HL-60 (cell line): ENCODE data around the gene AIG1.

ENCODE experiments used
- DNase-seq, 2 experiments: peaks; one replicate each; pipeline ENCODE4 v3.0.0-alpha.2; 2010 to 2020; ENCODE audit warnings: low read depth in 1 of 2, low spot score in 1 of 2
- H3K27ac ChIP-seq: fragments of 250-450 bp; sonication (Bioruptor Pico); replicated peaks from 2 replicates; pipeline ENCODE4 v1.5.1; 2020; ENCODE audit warnings: mild to moderate bottlenecking, moderate library complexity
- H3K27me3 ChIP-seq: fragments of 250-450 bp; sonication (Bioruptor Pico); 2 replicates; pipeline ENCODE4 v1.5.1; 2021; ENCODE audit warnings: mild to moderate bottlenecking, moderate library complexity; ENCODE audit not compliant: insufficient read depth, poor library complexity, severe bottlenecking
- H3K4me3 ChIP-seq: replicated peaks from 2 replicates; pipeline ENCODE4 v1.5.1; 2011; ENCODE audit warnings: mild to moderate bottlenecking, control low read depth, low read length; ENCODE audit not compliant: insufficient read depth
- CTCF ChIP-seq: IDR thresholded peaks from one replicate; pipeline ENCODE4 v1.5.1; 2011; ENCODE audit warnings: low read length, control low read depth, inconsistent platforms; ENCODE audit not compliant: insufficient read depth
- GABPA ChIP-seq: IDR thresholded peaks from 2 replicates; pipeline ENCODE4 v1.6.1; 2012; ENCODE audit warnings: low read depth
- POLR2AphosphoS5 ChIP-seq: IDR thresholded peaks from 2 replicates; pipeline ENCODE4 v1.6.1; 2012; ENCODE audit warnings: low read depth
- SPI1 ChIP-seq: IDR thresholded peaks from 2 replicates; pipeline ENCODE4 v1.6.1; 2012; ENCODE audit warnings: low read depth, mild to moderate bottlenecking, borderline replicate concordance
- TF ChIP-seq, protein P1 (sequence below): IDR thresholded peaks from 2 replicates; pipeline ENCODE4 v1.6.1; 2012; ENCODE audit warnings: low read depth; ENCODE audit not compliant: insufficient replicate concordance

AIG1 gene

DNA sequence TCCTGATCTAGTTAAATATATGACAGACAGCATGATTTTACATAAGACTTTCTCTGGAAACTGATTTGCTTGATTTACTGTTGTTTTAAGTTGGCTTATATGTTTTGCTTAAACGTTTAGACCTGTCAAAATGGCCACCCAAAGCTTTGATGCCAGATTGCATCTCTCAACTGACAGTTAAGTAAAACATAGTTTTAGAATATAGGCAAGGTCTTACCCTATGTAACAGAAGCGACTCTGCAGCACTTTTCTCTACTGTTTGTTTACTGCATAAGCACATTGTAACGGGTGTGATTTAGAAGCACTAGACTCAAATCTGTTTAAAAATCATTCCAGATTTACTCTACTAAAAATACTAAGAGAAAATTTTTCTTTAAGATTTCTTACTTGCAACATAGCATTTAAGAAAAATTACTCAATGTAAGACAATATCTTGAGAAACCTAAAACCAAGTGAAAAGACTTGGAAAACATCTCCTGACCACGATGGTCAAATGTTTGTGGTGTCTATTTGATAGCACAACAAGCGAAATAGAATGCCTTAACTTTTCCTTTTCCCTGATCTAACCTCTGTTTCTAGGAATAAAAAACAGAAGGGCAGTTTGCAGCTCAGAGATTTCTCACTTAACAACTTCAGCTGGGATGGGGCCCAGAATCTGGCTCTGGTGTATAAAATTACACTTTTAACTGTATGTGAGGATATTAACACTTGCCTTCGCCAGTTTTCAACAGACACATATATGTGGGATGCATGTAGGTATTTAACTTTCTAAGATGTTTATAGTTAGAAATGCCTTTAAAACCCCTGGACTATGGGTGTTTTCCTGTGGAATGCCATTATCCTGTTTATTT lies 47.4 kb downstream of the AIG1 start:
- Histone ChIP-seq H3K27ac (no peak overlapping the region), H3K27me3 (no peaks in the 10 kb centered on the region), H3K4me3 (no peak overlapping the region)
- no peak for DNase-seq
- TF ChIP-seq GABPA (no peak), CTCF (no peak), POLR2AphosphoS5 (no peak), SPI1 (no peak)
- TF ChIP-seq, protein P1, sequence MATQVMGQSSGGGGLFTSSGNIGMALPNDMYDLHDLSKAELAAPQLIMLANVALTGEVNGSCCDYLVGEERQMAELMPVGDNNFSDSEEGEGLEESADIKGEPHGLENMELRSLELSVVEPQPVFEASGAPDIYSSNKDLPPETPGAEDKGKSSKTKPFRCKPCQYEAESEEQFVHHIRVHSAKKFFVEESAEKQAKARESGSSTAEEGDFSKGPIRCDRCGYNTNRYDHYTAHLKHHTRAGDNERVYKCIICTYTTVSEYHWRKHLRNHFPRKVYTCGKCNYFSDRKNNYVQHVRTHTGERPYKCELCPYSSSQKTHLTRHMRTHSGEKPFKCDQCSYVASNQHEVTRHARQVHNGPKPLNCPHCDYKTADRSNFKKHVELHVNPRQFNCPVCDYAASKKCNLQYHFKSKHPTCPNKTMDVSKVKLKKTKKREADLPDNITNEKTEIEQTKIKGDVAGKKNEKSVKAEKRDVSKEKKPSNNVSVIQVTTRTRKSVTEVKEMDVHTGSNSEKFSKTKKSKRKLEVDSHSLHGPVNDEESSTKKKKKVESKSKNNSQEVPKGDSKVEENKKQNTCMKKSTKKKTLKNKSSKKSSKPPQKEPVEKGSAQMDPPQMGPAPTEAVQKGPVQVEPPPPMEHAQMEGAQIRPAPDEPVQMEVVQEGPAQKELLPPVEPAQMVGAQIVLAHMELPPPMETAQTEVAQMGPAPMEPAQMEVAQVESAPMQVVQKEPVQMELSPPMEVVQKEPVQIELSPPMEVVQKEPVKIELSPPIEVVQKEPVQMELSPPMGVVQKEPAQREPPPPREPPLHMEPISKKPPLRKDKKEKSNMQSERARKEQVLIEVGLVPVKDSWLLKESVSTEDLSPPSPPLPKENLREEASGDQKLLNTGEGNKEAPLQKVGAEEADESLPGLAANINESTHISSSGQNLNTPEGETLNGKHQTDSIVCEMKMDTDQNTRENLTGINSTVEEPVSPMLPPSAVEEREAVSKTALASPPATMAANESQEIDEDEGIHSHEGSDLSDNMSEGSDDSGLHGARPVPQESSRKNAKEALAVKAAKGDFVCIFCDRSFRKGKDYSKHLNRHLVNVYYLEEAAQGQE = no peak

GRCh38 chr6:143109196-143109595 lies 48.5 kb downstream of the AIG1 start:
- no peak overlapping the region for H3K27ac ChIP-seq
- H3K4me3 ChIP-seq = no peak overlapping the region
- TF ChIP-seq, protein P1 = no peak
- TF ChIP-seq SPI1 (no peak), POLR2AphosphoS5 (no peak), GABPA (no peak), CTCF (no peak)
- DNase-seq = no peak
- H3K27me3 ChIP-seq = no peaks in the 10 kb centered on the region

DNA sequence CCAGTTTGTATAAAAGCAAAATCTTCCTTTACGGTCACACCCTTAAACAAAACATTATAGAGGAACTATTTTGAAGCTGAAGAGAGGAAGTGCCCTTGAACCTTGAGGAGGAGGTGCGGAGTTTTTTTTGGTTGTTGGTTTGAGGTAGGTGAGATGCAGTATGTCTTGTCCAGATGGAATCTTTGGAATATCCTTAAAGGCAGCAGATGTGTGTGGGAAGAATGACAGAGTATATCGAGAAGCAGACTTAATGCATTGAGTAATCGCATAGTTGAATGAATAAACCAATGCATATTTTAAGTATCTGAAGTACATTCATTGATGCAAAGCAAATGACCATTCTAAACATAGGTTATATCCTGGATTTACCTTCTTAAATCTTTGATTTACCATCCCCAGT lies 49.9 kb downstream of the AIG1 start:
- Histone ChIP-seq H3K27me3 (no peaks in the 10 kb centered on the region), H3K4me3 (no peak overlapping the region), H3K27ac (no peak overlapping the region)
- TF ChIP-seq, protein P1 = no peak
- TF ChIP-seq CTCF (no peak), SPI1 (peak; percentile 83)
- no peak for DNase-seq
